GM15510 (cell line): ENCODE data around the gene LRIG1.

Experiments
- POLR2A ChIP-seq: IDR thresholded peaks from 3 replicates; pipeline ENCODE4 v1.6.1; 2011; ENCODE audit warnings: borderline replicate concordance; ENCODE audit not compliant: insufficient read length; ENCODE audit errors: extremely low read depth

LRIG1 gene

DNA sequence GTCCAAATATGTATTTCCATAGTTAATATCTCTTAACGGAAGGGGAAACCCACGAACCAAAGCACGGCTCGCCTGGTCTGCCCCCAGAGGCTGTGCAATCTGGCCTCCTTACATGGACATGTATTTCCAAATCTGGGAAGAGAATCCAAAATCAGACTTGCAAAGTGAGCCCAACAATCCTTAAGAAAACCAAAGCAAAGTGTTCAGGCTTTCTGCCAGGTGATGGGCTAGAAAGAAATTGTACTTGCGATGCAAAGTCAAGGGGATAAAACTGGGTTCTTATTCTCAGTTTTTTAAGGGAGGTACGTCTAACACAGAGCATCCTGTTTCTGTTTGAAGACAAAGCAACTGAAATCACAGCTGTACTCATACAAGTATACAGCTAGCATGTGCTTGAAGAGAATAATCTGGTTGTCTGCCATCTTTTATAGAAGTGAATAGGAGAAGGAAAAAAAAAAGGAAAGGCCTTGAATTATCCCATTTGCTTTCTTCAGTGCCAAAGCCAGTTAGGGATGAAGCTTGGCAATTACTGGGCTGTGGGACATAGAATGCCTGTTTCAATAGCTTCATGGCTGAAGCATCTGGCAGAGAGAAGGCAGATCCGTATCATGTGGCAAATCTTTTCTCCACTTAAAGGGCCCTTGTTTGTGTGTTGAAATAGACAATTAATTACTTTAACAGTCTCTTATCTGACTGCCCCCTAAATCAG, 48.4 kb downstream of the LRIG1 start:
- TF ChIP-seq POLR2A, result no peak

GRCh38 chr3:66451766-66452165, 49.1 kb downstream of the LRIG1 start:
- no peak for TF ChIP-seq POLR2A

GRCh38 chr3:66450390-66451022, 50.3 kb downstream of the LRIG1 start:
- TF ChIP-seq POLR2A, result no peak

GRCh38 chr3:66449411-66449974, 51.3 kb downstream of the LRIG1 start:
- TF ChIP-seq POLR2A, result no peak

DNA sequence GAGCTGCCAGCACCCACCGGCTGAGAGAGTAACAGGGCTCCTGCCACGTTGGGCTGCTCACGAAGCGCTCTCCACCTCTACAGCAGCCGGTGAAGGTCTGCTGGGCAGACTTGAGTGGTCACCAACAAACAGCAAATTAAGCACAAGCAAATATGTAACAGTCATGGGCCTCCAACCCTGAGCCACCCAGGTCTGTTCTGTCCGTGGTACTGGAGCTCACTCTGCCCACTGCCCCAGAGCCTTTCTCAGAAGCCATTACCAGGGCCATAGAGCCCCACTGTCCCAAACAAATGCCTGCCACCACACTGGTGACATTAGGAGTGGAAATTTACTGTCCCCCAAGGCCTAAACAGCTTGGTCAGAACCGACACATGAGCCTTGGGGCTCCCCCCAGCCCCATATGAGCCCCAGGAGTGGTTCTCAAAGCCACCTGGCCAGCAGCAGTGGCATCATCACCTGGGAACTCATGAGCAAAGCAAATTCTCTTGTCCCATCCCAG, 56.6 kb downstream of the LRIG1 start:
- TF ChIP-seq POLR2A, result no peak

GRCh38 chr3:66443118-66443803, 57.6 kb downstream of the LRIG1 start:
- TF ChIP-seq POLR2A, result no peak

DNA sequence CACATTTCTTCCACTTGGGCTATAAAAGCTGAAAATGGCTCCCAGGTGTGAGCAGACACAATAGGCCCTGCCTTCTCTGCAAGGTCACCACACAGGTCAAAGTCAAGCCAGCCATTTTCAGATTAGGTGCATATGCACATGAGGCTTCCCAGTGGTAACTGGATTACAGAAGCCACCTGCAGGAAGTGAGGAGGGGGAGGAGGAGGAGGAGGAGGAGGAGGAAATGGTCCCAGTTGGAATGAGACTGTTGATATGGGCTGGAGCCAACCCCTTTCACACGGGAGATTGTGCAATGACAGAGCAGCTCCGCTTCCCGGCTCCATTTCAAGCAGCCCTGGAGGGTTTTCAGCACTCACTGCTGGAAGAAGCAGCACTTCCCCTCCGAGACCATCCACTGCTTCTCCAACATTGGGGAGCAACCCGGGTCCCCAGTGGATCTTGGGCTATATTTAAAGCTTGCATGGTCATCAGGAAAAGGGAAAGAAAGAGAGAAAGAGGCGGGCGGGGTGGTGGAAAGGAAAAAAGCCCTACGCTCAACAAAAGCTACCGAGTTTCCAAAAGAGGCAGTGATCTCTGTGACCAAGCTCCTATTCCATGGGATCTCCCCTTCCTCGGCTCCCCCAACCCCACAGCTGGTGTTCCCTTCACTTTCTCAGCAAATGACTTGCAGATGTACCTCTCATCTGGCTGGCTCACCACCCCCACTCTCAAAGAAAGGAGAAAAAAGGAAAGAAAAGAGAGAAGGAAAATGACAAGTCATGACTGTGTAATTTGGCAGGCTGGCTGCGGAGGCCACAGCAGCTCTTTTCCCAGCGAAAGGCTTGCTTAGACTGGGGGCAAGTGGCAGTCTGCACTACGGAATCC, 58.3 kb downstream of the LRIG1 start:
- no peak for TF ChIP-seq POLR2A

- TF ChIP-seq POLR2A, result no peak
These were observed 59.1 kb downstream of the LRIG1 start for GRCh38 chr3:66441692-66442091.

DNA sequence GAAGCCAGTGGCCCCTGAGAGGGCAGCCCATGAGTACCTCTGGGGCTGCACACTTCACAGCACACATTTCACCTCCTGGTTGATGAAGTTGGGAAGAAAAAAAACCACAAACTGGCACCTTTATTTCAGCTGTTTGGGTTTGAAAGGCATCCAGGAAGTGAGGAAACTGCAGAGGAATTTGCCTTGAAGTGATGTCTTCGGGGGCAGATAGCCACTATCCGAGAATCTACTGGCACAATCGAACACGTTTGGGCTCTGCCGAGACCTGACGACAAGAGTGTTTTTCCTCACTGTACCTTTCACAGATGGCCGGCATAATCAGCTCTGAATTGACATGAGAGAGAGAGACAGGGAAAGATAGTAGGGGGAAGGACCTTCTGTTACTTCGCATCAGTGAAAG, 59.7 kb downstream of the LRIG1 start:
- TF ChIP-seq POLR2A, result no peak

DNA sequence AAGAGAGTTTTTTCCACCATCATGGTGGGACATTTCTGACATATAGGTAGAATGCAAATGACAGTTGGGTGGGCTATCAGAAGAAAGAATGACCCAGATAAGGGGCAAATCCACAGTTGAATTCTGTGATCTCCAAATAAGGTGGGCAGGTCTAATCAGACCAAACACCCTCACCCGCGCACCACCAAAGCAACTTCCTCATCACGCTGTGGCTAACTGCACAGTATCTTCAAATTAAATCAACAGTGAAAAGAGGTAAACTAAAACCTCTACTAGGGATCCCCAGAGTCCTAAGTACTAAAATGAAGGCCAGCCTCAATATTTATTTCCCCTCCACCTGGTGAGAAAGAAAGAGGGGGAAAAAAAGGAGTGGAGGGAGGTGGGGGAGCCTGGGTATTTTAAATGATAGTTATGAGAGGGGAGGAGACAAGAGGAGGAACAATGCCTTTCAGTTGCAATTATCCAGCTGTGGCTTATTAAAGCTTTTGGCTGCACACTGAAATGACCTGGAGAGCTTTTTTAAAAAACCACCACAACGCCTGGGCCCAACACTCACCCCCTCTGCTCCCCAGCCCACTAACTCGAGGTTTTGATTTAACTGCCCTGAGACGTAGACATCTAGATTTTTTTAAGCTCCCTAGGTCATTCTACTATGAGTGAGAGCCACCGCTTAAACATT, 61.0 kb downstream of the LRIG1 start:
- TF ChIP-seq POLR2A, result no peak

- no peak for TF ChIP-seq POLR2A
These were observed 62.8 kb downstream of the LRIG1 start for GRCh38 chr3:66438046-66438445.

- no peak for TF ChIP-seq POLR2A
These were observed 63.4 kb downstream of the LRIG1 start for GRCh38 chr3:66437341-66437929.

DNA sequence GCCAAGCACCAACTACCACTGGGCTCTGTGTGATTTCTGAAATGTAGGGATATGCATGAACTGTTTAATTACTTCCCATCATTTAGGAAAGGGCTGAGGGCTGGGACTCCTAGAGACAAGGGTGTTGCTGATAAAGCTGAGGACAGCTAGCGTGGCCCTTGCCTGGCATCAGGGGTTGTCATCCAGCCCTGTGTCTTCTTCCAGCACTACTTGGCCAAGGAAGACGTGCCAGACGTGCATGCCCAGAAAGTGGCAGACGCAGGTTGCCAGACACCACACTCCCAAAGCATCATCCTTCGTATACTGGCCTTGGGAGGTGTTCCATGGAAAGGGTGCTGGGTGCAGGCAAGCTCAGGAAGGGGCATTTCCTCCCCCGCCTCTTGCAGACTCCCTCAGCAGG, 64.8 kb downstream of the LRIG1 start:
- TF ChIP-seq POLR2A, result no peak

GRCh38 chr3:66434726-66435125, 66.1 kb downstream of the LRIG1 start:
- no peak for TF ChIP-seq POLR2A

GRCh38 chr3:66433522-66433782, 67.4 kb downstream of the LRIG1 start:
- no peak for TF ChIP-seq POLR2A
